MCF 10A (cell line): Measurements from ENCODE around the gene SRP9. TPM values are rescaled to one million over a fixed set of nuclear protein-coding genes. Genes with fewer than 3 reads are reported as not detected.
"Not testable (repeated sequence)": the region's sequence is repeated elsewhere in the genome, so short reads cannot be mapped to it uniquely, and the experiment has no call there.

ENCODE experiments used
- BruUV-seq: library from RNA; stranded (reverse); fragments of 400-500 nt; replicated peaks from 2 replicates; lab custom pipeline; 2021; lab: Mats Ljungman, UMichigan
- CTCF ChIA-PET: fragments of 300-600 bp; sonication (Branson Sonifier 250); formaldehyde crosslinking; extraction: SDS; loops from one replicate; lab custom pipeline; 2021; ENCODE audit warnings: antibody characterized with exemption, inconsistent platforms; lab: Yijun Ruan, JAX
- POLR2A ChIA-PET: fragments of 300-600, 350-650 bp; sonication (Branson Sonifier 250); formaldehyde crosslinking; extraction: SDS; loops from one replicate; lab custom pipeline; 2020; ENCODE audit warnings: antibody characterized with exemption, inconsistent platforms; lab: Yijun Ruan, JAX
- DNase-seq: peaks from one replicate; pipeline ENCODE4 v3.0.0-alpha.2; 2018; ENCODE audit not compliant: unreplicated experiment
- H3K27ac Mint-ChIP-seq: one replicate; pipeline ENCODE4 v1.8.0; 2022; ENCODE audit warnings: mild to moderate bottlenecking, low read depth, mixed read lengths; ENCODE audit not compliant: unreplicated experiment
- H3K27me3 Mint-ChIP-seq: one replicate; pipeline ENCODE4 v1.8.0; 2022; ENCODE audit warnings: mixed read lengths; ENCODE audit not compliant: insufficient read depth, unreplicated experiment
- H3K36me3 Mint-ChIP-seq: one replicate; pipeline ENCODE4 v1.8.0; 2022; ENCODE audit warnings: mild to moderate bottlenecking, moderate library complexity, mixed read lengths; ENCODE audit not compliant: insufficient read depth, unreplicated experiment
- H3K4me1 Mint-ChIP-seq: one replicate; pipeline ENCODE4 v1.8.0; 2022; ENCODE audit warnings: mixed read lengths; ENCODE audit not compliant: insufficient read depth, unreplicated experiment
- H3K4me3 Mint-ChIP-seq: one replicate; pipeline ENCODE4 v1.8.0; 2022; ENCODE audit warnings: mild to moderate bottlenecking, moderate library complexity, mixed read lengths; ENCODE audit not compliant: unreplicated experiment
- H3K9me3 Mint-ChIP-seq: one replicate; pipeline ENCODE4 v1.8.0; 2022; ENCODE audit warnings: mixed read lengths; ENCODE audit not compliant: unreplicated experiment
- CTCF ChIP-seq: fragments of 200-600 bp; IDR thresholded peaks from one replicate; pipeline ENCODE4 v1.8.0; 2022; ENCODE audit warnings: antibody characterized with exemption, mild to moderate bottlenecking; ENCODE audit not compliant: unreplicated experiment
- intact Hi-C: fragments of 100-400 bp; cut with micrococcal nuclease; formaldehyde crosslinking; loops from 2 replicates; pipeline ENCODE4 v1.14.1; 2022
- total RNA-seq: library from RNA; stranded (reverse); gene quantifications from 2 replicates; pipeline ENCODE4 v1.2.3, GENCODE V29; 2022

SRP9 gene
- total RNA-seq, 1 experiment from 2014 or later: 417 TPM

DNA sequence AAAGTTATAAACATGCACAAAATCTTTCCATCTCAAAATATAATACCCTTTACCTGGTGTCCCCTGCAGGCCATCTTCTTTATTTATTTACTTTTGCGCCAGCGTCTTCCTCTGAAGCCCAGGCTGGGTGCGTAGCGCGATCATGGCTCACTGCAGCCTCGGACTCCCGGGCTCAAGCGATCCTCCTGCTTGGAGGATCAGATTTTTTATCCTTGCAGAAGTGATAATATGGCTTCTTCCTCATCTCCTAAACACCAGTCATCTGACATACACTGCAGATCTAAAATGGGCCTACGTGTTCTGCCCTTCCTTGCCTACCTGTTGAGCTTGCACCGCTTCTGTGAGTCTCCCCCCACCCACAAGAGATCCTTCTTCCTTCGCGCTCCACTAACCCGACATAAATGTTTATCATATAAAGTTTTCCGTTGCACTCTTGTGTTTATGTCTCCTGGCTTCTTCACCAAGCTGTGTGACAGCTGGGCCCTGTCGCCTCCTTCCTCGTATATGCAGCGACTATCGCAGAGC, 506 bp upstream of the SRP9 start:
- Mint-ChIP-seq H3K9me3 (no peaks in the 10 kb centered on the region), H3K27me3 (no peaks in the 10 kb centered on the region), H3K27ac (no peak overlapping the region), H3K36me3 (peaks cover 22% of the 10 kb centered on the region), H3K4me3 (no peak overlapping the region), H3K4me1 (peaks cover 15% of the 10 kb centered on the region)
- intact Hi-C loops: loop anchor here (1.0 kb wide), 5 partner anchors 69 to 269 kb away; partner anchors contain the start of genes PYCR2 and TMEM63A
- DNase-seq: no peak
- no TSS peak for BruUV-seq
- ChIA-PET POLR2A (interaction anchor here (0.6 to 5.5 kb wide), 91 partner anchors 9 to 458 kb away, joined by 3 to 135 read pairs (median 8); partner anchors contain the start of genes ENAH, EPHX1, H3-3A and LBR), CTCF (interaction anchor here (0.5 to 19.3 kb wide), 78 partner anchors 9 to 346 kb away, joined by 3 to 712 read pairs (median 5); partner anchors contain the start of genes ENAH, EPHX1 and TMEM63A)
- TF ChIP-seq CTCF: no peak

DNA sequence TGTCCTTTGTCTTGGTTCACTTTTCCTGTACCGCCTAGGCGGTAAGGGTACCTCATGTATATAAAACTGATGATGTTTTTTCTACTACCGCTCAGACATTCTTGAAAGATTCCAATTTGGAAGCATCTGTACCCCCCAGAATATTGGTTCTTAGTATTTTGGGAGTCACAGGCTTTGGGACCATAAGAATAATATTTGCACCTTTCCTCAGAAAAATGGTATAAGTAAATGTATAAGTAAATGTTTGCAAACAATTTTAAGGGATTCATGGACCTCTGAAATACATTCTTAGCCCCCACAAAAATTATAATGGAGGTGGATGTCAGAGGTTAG, 677 bp downstream of the SRP9 start:
- no TSS peak for BruUV-seq
- H3K4me3 Mint-ChIP-seq: no peak overlapping the region
- no peaks in the 10 kb centered on the region for H3K9me3 Mint-ChIP-seq
- H3K27me3 Mint-ChIP-seq: no peaks in the 10 kb centered on the region
- no peak overlapping the region for H3K27ac Mint-ChIP-seq
- no peak for DNase-seq
- no peak for TF ChIP-seq CTCF
- CTCF ChIA-PET: interaction anchor here (0.6 to 19.3 kb wide), 60 partner anchors 8 to 318 kb away, joined by 3 to 712 read pairs (median 7); partner anchors contain the start of genes ENAH, EPHX1, PYCR2 and TMEM63A
- POLR2A ChIA-PET: interaction anchor here (0.6 to 5.5 kb wide), 101 partner anchors 8 to 523 kb away, joined by 3 to 135 read pairs (median 7); partner anchors contain the start of genes ENAH, EPHX1, H3-3A and LBR
- H3K36me3 Mint-ChIP-seq: peaks cover 34% of the 10 kb centered on the region
- peaks cover 18% of the 10 kb centered on the region for H3K4me1 Mint-ChIP-seq
- intact Hi-C loops: loop anchor here (1.0 kb wide), 1 partner anchor 32 kb away; the partner anchor contains the start of gene EPHX1

DNA sequence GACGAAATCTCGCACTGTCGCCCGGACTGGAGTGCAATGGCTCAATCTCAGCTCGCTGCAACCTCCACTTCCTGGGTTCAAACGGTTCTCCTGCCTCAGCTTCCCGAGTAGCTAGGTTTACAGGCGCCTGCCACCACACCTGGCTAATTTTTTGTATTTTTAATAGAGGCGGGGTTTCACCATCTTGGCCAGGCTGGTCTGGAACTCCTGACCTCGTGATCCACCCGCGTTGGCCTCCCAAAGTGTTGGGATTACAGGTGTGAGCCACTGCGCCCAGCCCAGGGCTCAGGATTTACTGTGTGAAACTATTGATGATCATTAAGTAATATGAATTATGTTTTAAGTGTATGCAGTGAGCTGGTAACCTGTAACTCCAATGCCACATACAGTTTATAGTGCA, 1.5 kb downstream of the SRP9 start:
- H3K27me3 Mint-ChIP-seq, H3K27ac Mint-ChIP-seq, BruUV-seq, H3K9me3 Mint-ChIP-seq, H3K4me3 Mint-ChIP-seq, intact Hi-C loops, DNase-seq: not testable (repeated sequence)
- peaks cover 43% of the 10 kb centered on the region for H3K36me3 Mint-ChIP-seq
- peaks cover 26% of the 10 kb centered on the region for H3K4me1 Mint-ChIP-seq
- ChIA-PET POLR2A (interaction anchor here (0.6 to 5.5 kb wide), 56 partner anchors 10 to 1870 kb away, joined by 3 to 135 read pairs (median 12); partner anchors contain the start of genes ENAH, EPHX1, H3-3A and LBR), CTCF (interaction anchor here (0.6 to 19.3 kb wide), 26 partner anchors 8 to 346 kb away, joined by 3 to 712 read pairs (median 9); partner anchors contain the start of genes EPHX1, PYCR2 and TMEM63A)

GRCh38 chr1:225780134-225780533, 2.5 kb downstream of the SRP9 start:
- peaks cover 52% of the 10 kb centered on the region for H3K36me3 Mint-ChIP-seq
- intact Hi-C loops: no loop called here
- DNase-seq: no peak
- ChIA-PET POLR2A (interaction anchor here (1.3 to 5.5 kb wide), 22 partner anchors 9 to 305 kb away, joined by 3 to 135 read pairs (median 34); partner anchors contain the start of genes ENAH, EPHX1, H3-3A and TMEM63A), CTCF (interaction anchor here (0.6 to 19.3 kb wide), 15 partner anchors 8 to 300 kb away, joined by 3 to 712 read pairs (median 10); partner anchors contain the start of genes EPHX1, PYCR2 and TMEM63A)
- peak overlapping the region; percentile 4 for H3K4me3 Mint-ChIP-seq
- H3K4me1 Mint-ChIP-seq: peaks cover 26% of the 10 kb centered on the region
- no peaks in the 10 kb centered on the region for H3K9me3 Mint-ChIP-seq
- H3K27me3 Mint-ChIP-seq: no peaks in the 10 kb centered on the region
- BruUV-seq: no TSS peak
- no peak for TF ChIP-seq CTCF
- no peak overlapping the region for H3K27ac Mint-ChIP-seq
